HEK293 (cell line): ENCODE results near the gene EGR1.
A peak's percentile ranks its signal among the peaks of the same experiment; 100 is the strongest.

Experiments used
- BCL11B ChIP-seq: fragments of 450-650 bp; formaldehyde crosslinking; IDR thresholded peaks from 2 replicates; pipeline ENCODE4 v1.5.1; 2016; ENCODE audit warnings: low read depth, missing biosample characterization, missing genetic modification characterization
- FEZF1 ChIP-seq: fragments of 450-650 bp; formaldehyde crosslinking; IDR thresholded peaks from 2 replicates; pipeline ENCODE4 v1.5.1; 2016; ENCODE audit warnings: missing biosample characterization, missing genetic modification characterization
- IKZF3 ChIP-seq: fragments of 450-650 bp; IDR thresholded peaks from 2 replicates; pipeline ENCODE4 v1.5.0; 2018; ENCODE audit warnings: missing biosample characterization, mild to moderate bottlenecking, missing genetic modification characterization, moderate library complexity
- KLF16 ChIP-seq: fragments of 450-650 bp; formaldehyde crosslinking; IDR thresholded peaks from 2 replicates; pipeline ENCODE4 v1.5.1; 2017; ENCODE audit warnings: missing biosample characterization, missing genetic modification characterization
- MZF1 ChIP-seq: fragments of 450-650 bp; formaldehyde crosslinking; IDR thresholded peaks from 2 replicates; pipeline ENCODE4 v1.5.1; 2017; ENCODE audit warnings: missing biosample characterization, missing genetic modification characterization, borderline replicate concordance
- OVOL3 ChIP-seq: fragments of 450-650 bp; formaldehyde crosslinking; IDR thresholded peaks from 2 replicates; pipeline ENCODE4 v1.5.1; 2016; ENCODE audit warnings: missing biosample characterization, missing genetic modification characterization
- REPIN1 ChIP-seq: fragments of 450-650 bp; formaldehyde crosslinking; IDR thresholded peaks from 2 replicates; pipeline ENCODE4 v1.5.1; 2017; ENCODE audit warnings: missing biosample characterization, missing genetic modification characterization, low read depth
- TCF7L2 ChIP-seq: IDR thresholded peaks from 2 replicates; pipeline ENCODE4 v1.6.1; 2011; ENCODE audit warnings: low read depth, mild to moderate bottlenecking, inconsistent platforms, low read length, moderate library complexity, borderline replicate concordance
- ZBTB1 ChIP-seq: fragments of 450-650 bp; formaldehyde crosslinking; IDR thresholded peaks from 2 replicates; pipeline ENCODE4 v1.5.1; 2016; ENCODE audit warnings: missing biosample characterization, missing genetic modification characterization
- ZFP37 ChIP-seq: fragments of 450-650 bp; formaldehyde crosslinking; IDR thresholded peaks from 2 replicates; pipeline ENCODE4 v1.5.1; 2016; ENCODE audit warnings: missing biosample characterization, missing genetic modification characterization
- ZNF132 ChIP-seq: fragments of 450-650 bp; formaldehyde crosslinking; IDR thresholded peaks from 2 replicates; pipeline ENCODE4 v1.5.1; 2017; ENCODE audit warnings: missing biosample characterization, missing genetic modification characterization, borderline replicate concordance
- ZNF174 ChIP-seq: fragments of 450-650 bp; formaldehyde crosslinking; IDR thresholded peaks from 2 replicates; pipeline ENCODE4 v1.5.0; 2017; ENCODE audit warnings: missing biosample characterization, mild to moderate bottlenecking, missing genetic modification characterization
- ZNF223 ChIP-seq: fragments of 450-650 bp; formaldehyde crosslinking; IDR thresholded peaks from 2 replicates; pipeline ENCODE4 v1.5.1; 2016; ENCODE audit warnings: missing biosample characterization, missing genetic modification characterization
- ZNF23 ChIP-seq: fragments of 450-650 bp; formaldehyde crosslinking; IDR thresholded peaks from 2 replicates; pipeline ENCODE4 v1.5.1; 2016; ENCODE audit warnings: missing biosample characterization, missing genetic modification characterization, borderline replicate concordance
- ZNF239 ChIP-seq: fragments of 450-650 bp; formaldehyde crosslinking; IDR thresholded peaks from 2 replicates; pipeline ENCODE4 v1.5.1; 2016; ENCODE audit warnings: missing biosample characterization, missing genetic modification characterization
- ZNF248 ChIP-seq: fragments of 450-650 bp; formaldehyde crosslinking; IDR thresholded peaks from 2 replicates; pipeline ENCODE4 v1.5.1; 2017; ENCODE audit warnings: missing biosample characterization, missing genetic modification characterization
- ZNF335 ChIP-seq: fragments of 450-650 bp; formaldehyde crosslinking; conservative IDR thresholded peaks from 2 replicates; pipeline ENCODE4 v1.5.1; 2016; ENCODE audit warnings: missing biosample characterization, missing genetic modification characterization
- ZNF354C ChIP-seq: fragments of 450-650 bp; formaldehyde crosslinking; IDR thresholded peaks from 2 replicates; pipeline ENCODE4 v1.5.1; 2016; ENCODE audit warnings: missing biosample characterization, missing genetic modification characterization, low read depth, borderline replicate concordance
- ZNF366 ChIP-seq: fragments of 450-650 bp; formaldehyde crosslinking; conservative IDR thresholded peaks from 2 replicates; pipeline ENCODE4 v1.5.1; 2016; ENCODE audit warnings: missing biosample characterization, missing genetic modification characterization
- ZNF394 ChIP-seq: fragments of 450-650 bp; formaldehyde crosslinking; IDR thresholded peaks from 2 replicates; pipeline ENCODE4 v1.5.1; 2016; ENCODE audit warnings: missing biosample characterization, missing genetic modification characterization, mild to moderate bottlenecking, moderate library complexity, borderline replicate concordance
- ZNF398 ChIP-seq: fragments of 450-650 bp; formaldehyde crosslinking; IDR thresholded peaks from 2 replicates; pipeline ENCODE4 v1.5.1; 2017; ENCODE audit warnings: missing biosample characterization, missing genetic modification characterization
- ZNF473 ChIP-seq: fragments of 450-650 bp; formaldehyde crosslinking; IDR thresholded peaks from 2 replicates; pipeline ENCODE4 v1.5.1; 2017; ENCODE audit warnings: missing biosample characterization, missing genetic modification characterization
- ZNF660 ChIP-seq: fragments of 450-650 bp; IDR thresholded peaks from 2 replicates; pipeline ENCODE4 v1.5.1; 2018; ENCODE audit warnings: missing biosample characterization, mild to moderate bottlenecking, missing genetic modification characterization
- ZNF664 ChIP-seq: fragments of 450-650 bp; formaldehyde crosslinking; IDR thresholded peaks from 2 replicates; pipeline ENCODE4 v1.5.1; 2016; ENCODE audit warnings: missing biosample characterization, missing genetic modification characterization
- ZNF768 ChIP-seq: fragments of 450-650 bp; formaldehyde crosslinking; IDR thresholded peaks from 2 replicates; pipeline ENCODE4 v1.5.1; 2018; ENCODE audit warnings: missing biosample characterization, mild to moderate bottlenecking, missing genetic modification characterization
- ZNF843 ChIP-seq: fragments of 450-650 bp; formaldehyde crosslinking; IDR thresholded peaks from 2 replicates; pipeline ENCODE4 v1.5.1; 2016; ENCODE audit warnings: missing biosample characterization, missing genetic modification characterization
- ZSCAN18 ChIP-seq: fragments of 450-650 bp; formaldehyde crosslinking; IDR thresholded peaks from 2 replicates; pipeline ENCODE4 v1.5.1; 2016; ENCODE audit warnings: missing biosample characterization, missing genetic modification characterization
- ZSCAN30 ChIP-seq: fragments of 450-650 bp; IDR thresholded peaks from 2 replicates; pipeline ENCODE4 v1.5.1; 2018; ENCODE audit warnings: missing biosample characterization, mild to moderate bottlenecking, missing genetic modification characterization, moderate library complexity
- ZXDB ChIP-seq: fragments of 450-650 bp; formaldehyde crosslinking; IDR thresholded peaks from 2 replicates; pipeline ENCODE4 v1.5.1; 2016; ENCODE audit warnings: missing biosample characterization, missing genetic modification characterization
- TF ChIP-seq, protein P1 (sequence below): fragments of 450-650 bp; IDR thresholded peaks from 2 replicates; pipeline ENCODE4 v1.5.1; 2018; ENCODE audit warnings: missing biosample characterization, mild to moderate bottlenecking, missing genetic modification characterization
- TF ChIP-seq, protein P2 (sequence below): fragments of 450-650 bp; formaldehyde crosslinking; IDR thresholded peaks from 2 replicates; pipeline ENCODE4 v1.5.1; 2017; ENCODE audit warnings: missing biosample characterization, missing genetic modification characterization
- TF ChIP-seq, protein P3 (sequence below): fragments of 450-650 bp; formaldehyde crosslinking; IDR thresholded peaks from 2 replicates; pipeline ENCODE4 v1.5.1; 2016; ENCODE audit warnings: missing biosample characterization, missing genetic modification characterization

Gene EGR1

DNA sequence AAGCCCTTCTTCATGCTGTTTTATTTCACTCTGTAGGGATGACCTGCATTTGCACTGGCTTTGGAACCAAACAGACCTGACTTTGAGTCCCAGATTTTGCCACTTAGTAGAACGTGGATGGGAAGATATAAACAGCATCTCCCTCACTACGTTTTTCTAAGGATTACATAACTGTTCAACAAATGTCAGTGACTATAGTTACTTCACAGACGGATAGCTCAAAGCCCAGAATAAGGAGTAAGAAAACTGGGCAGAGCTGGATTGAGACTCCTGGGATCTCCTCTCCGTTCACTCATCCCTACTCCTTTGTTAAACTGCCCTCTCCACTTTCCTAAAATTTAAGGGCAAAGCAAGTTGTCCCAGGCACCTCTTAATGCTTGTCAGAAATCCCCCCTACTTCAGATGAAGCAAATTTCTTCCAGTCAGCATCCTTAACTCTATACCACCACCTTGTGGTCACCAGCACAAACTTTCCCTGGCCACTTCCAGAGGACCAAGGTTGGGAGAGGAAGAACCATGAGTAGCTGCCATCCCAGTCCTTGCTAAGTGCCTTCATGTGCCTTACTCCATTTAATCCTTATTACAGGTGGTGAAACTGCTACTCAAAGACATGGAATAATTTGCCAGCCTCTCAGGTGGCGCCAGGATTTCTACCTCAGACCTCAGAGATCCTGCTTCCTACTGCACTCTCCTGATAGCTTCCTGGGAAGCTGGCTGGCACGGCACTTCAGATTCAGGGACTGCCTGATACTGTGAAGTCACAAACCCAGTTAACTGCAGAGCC, 38.4 kb downstream of the EGR1 start (continued):
- TF ChIP-seq ZNF664 (no peak), ZNF248 (tag by site-specific recombination) (no peak), KLF16 (tag by site-specific recombination) (no peak), ZNF366 (no peak), ZNF132 (tag by site-specific recombination) (no peak), ZNF174 (tag by site-specific recombination) (no peak), ZNF843 (tag by site-specific recombination) (no peak), IKZF3 (tag by site-specific recombination) (peak; percentile 77), MZF1 (tag by site-specific recombination) (peak; percentile 59; the same call in 1 of the 2 replicates), ZNF223 (no peak), ZNF335 (tag by site-specific recombination) (no peak), ZNF768 (tag by site-specific recombination) (no peak), ZNF398 (tag by site-specific recombination) (no peak), OVOL3 (no peak), ZFP37 (no peak), ZNF23 (tag by site-specific recombination) (no peak), ZNF660 (tag by site-specific recombination) (peak; percentile 73; the same call in 1 of the 2 replicates), TCF7L2 (no peak), FEZF1 (no peak), ZSCAN30 (tag by site-specific recombination) (peak; percentile 10; the same call in 1 of the 2 replicates), ZSCAN18 (tag by site-specific recombination) (no peak), ZNF354C (tag by site-specific recombination) (no peak), ZNF239 (tag by site-specific recombination) (peak; percentile 90), BCL11B (no peak), ZNF473 (tag by site-specific recombination) (no peak), ZXDB (tag by site-specific recombination) (no peak), REPIN1 (tag by site-specific recombination) (no peak), ZNF394 (no peak), ZBTB1 (tag by site-specific recombination) (no peak)
- TF ChIP-seq, protein P1, sequence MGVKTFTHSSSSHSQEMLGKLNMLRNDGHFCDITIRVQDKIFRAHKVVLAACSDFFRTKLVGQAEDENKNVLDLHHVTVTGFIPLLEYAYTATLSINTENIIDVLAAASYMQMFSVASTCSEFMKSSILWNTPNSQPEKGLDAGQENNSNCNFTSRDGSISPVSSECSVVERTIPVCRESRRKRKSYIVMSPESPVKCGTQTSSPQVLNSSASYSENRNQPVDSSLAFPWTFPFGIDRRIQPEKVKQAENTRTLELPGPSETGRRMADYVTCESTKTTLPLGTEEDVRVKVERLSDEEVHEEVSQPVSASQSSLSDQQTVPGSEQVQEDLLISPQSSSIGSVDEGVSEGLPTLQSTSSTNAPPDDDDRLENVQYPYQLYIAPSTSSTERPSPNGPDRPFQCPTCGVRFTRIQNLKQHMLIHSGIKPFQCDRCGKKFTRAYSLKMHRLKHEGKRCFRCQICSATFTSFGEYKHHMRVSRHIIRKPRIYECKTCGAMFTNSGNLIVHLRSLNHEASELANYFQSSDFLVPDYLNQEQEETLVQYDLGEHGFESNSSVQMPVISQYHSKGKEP (tag by site-specific recombination), result 0 out of 2 replicates have a peak, but pooled peaks have one; percentile 3
- TF ChIP-seq, protein P2, sequence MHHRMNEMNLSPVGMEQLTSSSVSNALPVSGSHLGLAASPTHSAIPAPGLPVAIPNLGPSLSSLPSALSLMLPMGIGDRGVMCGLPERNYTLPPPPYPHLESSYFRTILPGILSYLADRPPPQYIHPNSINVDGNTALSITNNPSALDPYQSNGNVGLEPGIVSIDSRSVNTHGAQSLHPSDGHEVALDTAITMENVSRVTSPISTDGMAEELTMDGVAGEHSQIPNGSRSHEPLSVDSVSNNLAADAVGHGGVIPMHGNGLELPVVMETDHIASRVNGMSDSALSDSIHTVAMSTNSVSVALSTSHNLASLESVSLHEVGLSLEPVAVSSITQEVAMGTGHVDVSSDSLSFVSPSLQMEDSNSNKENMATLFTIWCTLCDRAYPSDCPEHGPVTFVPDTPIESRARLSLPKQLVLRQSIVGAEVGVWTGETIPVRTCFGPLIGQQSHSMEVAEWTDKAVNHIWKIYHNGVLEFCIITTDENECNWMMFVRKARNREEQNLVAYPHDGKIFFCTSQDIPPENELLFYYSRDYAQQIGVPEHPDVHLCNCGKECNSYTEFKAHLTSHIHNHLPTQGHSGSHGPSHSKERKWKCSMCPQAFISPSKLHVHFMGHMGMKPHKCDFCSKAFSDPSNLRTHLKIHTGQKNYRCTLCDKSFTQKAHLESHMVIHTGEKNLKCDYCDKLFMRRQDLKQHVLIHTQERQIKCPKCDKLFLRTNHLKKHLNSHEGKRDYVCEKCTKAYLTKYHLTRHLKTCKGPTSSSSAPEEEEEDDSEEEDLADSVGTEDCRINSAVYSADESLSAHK, result no peak
- TF ChIP-seq, protein P3, sequence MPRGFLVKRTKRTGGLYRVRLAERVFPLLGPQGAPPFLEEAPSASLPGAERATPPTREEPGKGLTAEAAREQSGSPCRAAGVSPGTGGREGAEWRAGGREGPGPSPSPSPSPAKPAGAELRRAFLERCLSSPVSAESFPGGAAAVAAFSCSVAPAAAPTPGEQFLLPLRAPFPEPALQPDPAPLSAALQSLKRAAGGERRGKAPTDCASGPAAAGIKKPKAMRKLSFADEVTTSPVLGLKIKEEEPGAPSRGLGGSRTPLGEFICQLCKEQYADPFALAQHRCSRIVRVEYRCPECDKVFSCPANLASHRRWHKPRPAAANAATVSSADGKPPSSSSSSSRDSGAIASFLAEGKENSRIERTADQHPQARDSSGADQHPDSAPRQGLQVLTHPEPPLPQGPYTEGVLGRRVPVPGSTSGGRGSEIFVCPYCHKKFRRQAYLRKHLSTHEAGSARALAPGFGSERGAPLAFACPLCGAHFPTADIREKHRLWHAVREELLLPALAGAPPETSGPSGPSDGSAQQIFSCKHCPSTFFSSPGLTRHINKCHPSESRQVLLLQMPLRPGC (tag by site-specific recombination), result no peak
- TF ChIP-seq, all 188 proteins: peak for 15
